HG03060 (cell line): ENCODE measurements around the gene ROPN1B.
"Not testable (repeated sequence)": the region's sequence is repeated elsewhere in the genome, so short reads cannot be mapped to it uniquely, and the experiment has no call there.

Experiments
- ATAC-seq: cut with Tn5 transposase; IDR thresholded peaks from one replicate; pipeline ENCODE4 v1.9.1; 2021; ENCODE audit warnings: low read depth, moderate number of reproducible peaks; ENCODE audit not compliant: unreplicated experiment

ROPN1B gene

GRCh38 chr3:125968701-125969592, at the start of gene ROPN1B:
Gene ROPN1B (plus strand): TSS chr3:125969178. CDS start chr3:125972055, 2,877 bp downstream.
- not testable (repeated sequence) for ATAC-seq

- not testable (repeated sequence) for ATAC-seq
These were observed 48.8 kb upstream of the ROPN1B start for GRCh38 chr3:125920191-125920590.

- ATAC-seq: not testable (repeated sequence)
These were observed 48.2 kb upstream of the ROPN1B start for GRCh38 chr3:125920751-125921279.

GRCh38 chr3:125921712-125922111, 47.3 kb upstream of the ROPN1B start:
- ATAC-seq: not testable (repeated sequence)

GRCh38 chr3:125923324-125924115, 45.5 kb upstream of the ROPN1B start:
- not testable (repeated sequence) for ATAC-seq

DNA sequence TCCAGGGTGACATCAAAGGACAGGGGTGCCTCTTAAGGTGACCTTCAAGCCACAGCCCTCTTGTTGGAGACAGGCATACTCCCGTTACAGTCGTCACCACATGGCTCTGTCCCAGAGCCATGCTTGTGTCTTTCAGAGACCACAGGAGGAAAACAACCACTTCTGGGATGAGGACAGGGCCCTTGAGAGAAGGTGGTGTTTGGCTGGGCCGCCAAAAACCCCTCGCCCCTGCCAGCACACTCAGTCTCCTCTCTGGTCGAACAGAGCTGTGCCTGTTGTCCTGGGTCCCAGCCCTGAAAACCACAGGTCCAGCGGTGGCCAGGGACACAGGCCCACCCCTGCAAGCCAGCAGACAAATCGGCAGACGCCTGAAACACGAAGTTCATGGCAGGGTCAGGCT, 44.7 kb upstream of the ROPN1B start:
- not testable (repeated sequence) for ATAC-seq

- ATAC-seq: not testable (repeated sequence)
These were observed 43.3 kb upstream of the ROPN1B start for GRCh38 chr3:125925727-125926126.

GRCh38 chr3:125928771-125929545, 40.0 kb upstream of the ROPN1B start:
- not testable (repeated sequence) for ATAC-seq

DNA sequence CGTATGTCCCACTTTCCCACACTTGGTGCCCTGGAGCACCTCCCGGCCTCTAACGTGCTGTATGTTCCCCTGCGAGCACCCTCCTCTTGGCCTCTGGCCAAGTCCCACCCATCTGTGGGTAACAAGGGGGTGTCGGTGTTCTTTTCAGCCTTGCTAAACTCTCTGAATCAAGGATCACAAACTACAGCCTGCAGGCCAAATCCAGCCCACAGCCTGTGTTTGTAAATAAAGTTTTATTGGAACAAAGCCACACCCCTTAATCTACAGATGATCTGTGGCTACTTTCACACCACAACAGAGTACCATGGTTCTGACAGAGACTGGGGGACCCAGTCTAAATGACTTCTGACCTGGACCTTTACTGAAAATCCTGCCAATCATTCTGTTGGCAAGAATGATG, 39.2 kb upstream of the ROPN1B start:
- ATAC-seq: not testable (repeated sequence)

DNA sequence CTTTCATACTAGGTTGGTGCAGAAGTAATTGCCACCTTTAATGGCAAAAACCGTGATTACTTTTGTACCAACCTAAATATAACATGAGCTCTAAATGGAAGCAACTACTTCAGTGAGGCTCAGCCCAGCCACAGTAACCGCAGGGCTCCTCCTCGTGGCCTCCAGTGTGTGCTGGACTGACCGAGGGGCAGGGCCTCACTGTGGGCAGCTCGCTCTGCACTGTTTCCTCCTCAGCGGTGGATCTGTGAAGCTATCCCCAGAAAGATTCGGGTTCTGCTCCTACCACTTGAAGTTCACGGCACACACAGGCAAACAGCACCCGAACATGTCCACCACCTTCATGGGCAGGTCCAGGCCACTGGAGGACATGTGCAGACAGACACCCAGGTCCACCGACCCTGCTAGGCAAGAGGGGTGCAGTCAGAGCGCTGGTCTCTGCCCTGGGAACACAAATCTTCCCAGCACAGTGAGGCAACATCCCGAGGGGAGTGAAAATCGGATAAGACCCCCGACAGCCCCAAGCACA, 37.6 kb upstream of the ROPN1B start:
- ATAC-seq: not testable (repeated sequence)

- not testable (repeated sequence) for ATAC-seq
These were observed 35.4 kb upstream of the ROPN1B start for GRCh38 chr3:125933397-125934173.

GRCh38 chr3:125935252-125935874, 33.6 kb upstream of the ROPN1B start:
- ATAC-seq: not testable (repeated sequence)

- ATAC-seq: not testable (repeated sequence)
These were observed 32.7 kb upstream of the ROPN1B start for GRCh38 chr3:125936210-125936815.

DNA sequence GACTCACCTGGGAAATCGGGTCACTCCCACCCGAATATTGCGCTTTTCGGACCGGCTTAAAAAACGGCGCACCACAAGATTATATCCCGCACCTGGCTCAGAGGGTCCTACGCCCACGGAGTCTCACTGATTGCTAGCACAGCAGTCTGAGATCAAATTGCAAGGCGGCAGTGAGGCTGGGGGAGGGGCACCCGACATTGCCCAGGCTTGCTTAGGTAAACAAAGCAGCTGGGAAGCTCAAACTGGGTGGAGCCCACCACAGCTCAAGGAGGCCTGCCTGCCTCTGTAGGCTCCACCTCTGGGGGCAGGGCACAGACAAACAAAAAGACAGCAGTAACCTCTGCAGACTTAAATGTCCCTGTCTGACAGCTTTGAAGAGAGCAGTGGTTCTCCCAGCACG, 32.1 kb upstream of the ROPN1B start:
- ATAC-seq: not testable (repeated sequence)

DNA sequence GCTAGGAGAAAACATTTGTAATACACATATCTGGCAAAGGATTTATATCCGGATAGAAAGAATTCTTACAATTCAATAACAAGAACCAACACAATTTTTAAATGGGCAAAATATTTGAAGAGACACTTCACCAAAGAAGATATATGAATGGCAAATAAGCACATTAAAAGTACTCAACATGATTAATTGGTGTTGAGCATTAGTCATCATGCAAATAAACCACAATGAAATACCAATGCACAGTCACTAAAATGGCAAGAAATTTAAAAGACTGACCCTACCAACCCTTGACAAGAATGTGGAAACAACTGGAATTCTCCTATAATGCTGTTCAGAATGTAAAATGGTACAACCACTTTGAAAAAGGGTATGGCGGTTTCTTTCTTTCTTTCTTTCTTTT, 21.2 kb upstream of the ROPN1B start:
- ATAC-seq: not testable (repeated sequence)

- not testable (repeated sequence) for ATAC-seq
These were observed 20.1 kb upstream of the ROPN1B start for GRCh38 chr3:125948901-125949300.

DNA sequence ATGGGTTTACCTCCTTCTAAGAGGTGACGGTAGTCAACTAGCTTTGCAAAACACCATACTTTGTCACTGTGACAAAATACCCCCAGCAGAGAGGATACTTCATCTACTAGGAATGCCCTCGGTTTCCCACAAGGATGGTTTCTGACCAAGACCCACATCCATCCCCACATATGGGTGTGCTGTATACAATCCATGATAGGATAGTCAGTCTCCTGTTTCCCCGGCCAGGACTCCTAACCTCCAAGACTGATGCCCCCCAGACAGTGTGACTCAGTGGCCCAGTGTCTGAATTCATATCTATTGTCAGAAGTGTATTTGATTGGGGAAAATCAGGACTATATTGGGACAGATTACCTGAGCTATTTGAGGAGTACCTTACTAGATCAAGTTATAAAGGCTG, 17.8 kb upstream of the ROPN1B start:
- ATAC-seq: not testable (repeated sequence)

- ATAC-seq: not testable (repeated sequence)
These were observed 12.0 kb upstream of the ROPN1B start for GRCh38 chr3:125957020-125957419.
